HG02852 (cell line): ENCODE measurements around the gene GOLPH3.
"Not testable (repeated sequence)": the region's sequence is repeated elsewhere in the genome, so short reads cannot be mapped to it uniquely, and the experiment has no call there.

Source experiments
- ATAC-seq: cut with Tn5 transposase; IDR thresholded peaks from one replicate; pipeline ENCODE4 v1.9.1; 2021; ENCODE audit warnings: mild to moderate bottlenecking, moderate library complexity; ENCODE audit not compliant: unreplicated experiment

GOLPH3 gene

DNA sequence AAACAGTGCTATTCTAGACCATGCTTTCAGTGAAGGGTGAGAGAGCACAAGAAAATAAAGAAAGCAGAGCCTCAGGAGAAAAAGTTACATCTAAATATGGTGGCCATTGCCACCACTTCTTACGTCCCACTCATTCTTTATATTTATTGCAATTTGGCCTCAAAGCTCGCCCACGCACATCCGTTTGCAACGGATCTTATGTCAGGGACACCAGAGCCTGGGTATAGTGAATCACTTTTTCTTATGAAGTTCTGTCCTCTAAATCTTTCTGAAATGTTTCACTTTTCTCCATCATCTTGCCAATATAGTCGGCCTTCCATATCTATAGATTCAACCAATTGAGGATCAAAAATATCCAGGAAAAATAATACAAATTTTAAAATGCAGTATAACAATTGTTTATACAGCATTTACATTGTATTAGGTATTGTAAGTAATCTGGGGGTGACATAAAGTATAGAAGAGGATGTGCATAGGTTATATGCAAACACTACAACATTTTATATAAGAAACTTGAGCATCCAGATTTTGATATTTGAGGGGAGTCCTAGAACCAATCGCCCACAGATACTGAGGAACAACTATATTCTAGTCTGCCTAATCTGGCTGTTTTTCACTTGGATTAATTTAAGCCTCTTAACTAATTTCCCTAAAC lies 35.2 kb downstream of the GOLPH3 start:
- no peak for ATAC-seq

DNA sequence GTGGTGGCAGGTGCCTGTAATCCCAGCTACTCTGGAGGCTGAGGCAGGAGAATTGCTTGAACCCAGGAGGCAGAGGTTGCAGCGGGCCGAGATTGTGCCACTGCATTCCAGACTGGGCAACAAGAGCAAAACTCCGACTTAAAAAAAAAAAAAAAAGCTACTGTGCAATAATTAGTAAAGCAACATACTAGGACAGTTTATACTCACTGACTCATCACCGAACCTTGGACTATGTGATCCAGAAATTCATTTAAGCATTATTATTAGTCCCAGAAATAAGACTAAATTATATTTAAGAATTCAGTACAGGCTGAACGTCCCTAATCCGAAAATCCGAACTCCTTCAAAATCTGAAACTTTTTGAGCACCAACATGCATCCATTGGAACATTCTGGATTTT lies 37.8 kb downstream of the GOLPH3 start:
- no peak for ATAC-seq

DNA sequence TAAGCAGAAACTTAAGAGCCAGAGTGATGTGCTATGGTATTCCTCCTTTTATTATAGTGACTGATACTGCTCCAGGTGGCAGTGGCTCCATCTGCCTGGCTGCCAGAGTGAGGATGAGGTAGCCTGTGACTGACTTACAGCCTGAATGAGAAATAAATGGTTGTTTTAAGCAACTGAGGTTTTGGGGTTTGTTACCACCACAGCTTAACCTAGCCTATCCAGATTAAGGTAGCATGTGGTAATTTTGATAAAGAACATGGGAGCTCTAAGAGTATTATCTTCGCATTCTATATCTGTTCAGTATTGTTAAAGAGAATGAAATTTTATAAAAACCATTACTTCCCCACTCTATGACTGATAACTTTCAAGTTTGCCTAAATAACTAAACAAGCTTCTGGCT lies 39.0 kb downstream of the GOLPH3 start:
- ATAC-seq, result no peak

DNA sequence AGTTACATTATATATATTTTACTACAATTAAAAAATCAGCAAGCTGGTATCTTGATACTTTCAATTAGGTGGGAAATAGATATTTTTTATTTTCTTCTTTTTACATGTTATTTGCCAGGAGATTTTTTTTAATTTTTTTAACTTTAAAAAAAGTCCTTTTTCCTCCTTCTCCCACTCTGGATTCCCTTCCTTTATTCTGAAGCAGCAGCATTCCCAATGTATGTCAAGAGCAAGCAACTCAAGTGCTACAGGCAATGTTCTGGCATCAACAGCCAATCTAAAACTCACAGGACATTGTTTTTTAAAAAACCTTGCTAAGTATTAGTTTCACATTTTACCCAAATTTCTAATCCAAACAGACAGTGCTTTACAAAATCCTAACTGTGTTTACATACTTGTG lies 41.4 kb downstream of the GOLPH3 start:
- ATAC-seq, result no peak

DNA sequence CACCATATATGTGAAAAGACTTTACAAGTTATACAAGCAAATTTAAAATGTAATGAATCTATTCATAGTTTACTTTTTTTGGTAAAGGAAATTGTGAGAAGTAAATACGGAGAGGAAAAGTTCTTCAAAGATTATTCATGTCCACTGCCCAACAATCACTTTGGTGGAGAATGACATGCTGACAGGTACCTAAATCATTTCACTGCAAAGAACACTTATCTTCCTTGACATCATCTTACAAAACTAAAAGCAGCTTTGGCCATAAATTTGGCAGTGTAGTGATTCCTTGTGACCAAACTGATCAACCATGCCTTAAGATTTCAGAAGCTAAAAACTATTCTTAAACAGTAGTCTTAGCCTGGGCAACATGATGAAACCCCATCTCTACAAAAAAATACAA lies 42.5 kb downstream of the GOLPH3 start:
- ATAC-seq, result no peak

DNA sequence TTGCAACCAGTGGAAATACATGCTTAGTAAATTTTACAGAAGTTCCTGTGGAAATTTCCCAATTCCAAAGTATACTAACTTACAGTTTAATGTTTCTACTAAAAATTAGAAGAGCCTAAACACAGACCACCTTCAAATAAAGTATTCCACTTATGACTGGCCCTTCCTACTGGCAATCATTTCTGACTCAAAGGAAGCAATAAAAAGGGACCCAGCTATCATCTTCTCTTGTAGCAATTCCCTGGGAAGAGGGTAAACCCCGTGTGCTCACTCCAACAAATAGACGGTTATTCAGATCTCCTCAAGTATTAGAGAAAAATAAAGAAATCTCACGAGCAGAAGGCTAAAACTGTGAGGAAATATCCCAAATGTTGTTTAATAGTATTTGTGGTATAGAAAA lies 43.3 kb downstream of the GOLPH3 start:
- ATAC-seq, result no peak

DNA sequence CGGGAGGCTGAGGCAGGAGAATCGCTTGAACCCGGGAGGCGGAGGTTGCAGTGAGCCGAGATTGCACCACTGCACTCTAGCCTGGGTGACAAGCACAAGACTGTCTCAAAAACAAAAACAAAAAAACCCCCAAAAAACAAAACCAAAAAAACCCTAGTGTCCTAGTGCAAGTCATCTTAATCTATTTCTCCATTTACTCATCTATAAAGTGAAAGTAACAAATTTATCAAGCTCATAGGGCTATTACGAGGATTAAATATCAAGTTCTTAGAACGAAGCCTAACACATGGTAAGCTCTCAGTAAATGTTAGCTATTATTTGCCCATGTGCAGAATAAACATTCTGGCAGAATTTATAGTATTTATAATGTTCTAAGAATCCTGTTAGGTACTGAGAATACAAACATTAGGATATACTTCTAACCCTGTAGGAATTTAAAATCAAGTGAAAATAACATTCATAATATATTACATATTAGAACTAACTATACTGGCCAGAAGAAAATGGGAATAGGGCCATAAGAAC lies 45.0 kb downstream of the GOLPH3 start:
- no peak for ATAC-seq

DNA sequence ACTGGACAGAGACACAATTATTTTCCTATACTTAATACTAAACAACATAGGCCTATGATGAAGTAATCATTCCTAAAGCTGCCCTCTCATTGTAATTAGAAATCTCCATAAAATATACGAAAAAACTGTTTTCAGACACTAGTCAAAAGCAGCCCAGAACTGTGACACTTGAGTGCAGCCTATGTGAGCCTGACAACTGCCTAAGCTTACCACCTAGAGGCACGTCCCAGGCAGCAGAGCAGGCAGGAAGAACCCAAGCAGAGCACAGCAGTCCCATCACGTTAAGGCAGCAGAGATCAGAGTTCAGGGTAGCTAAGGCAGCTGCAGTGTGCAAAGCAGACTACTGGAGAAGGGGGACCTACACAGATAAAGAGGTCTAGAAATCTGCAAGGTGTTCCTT lies 46.4 kb downstream of the GOLPH3 start:
- no peak for ATAC-seq

DNA sequence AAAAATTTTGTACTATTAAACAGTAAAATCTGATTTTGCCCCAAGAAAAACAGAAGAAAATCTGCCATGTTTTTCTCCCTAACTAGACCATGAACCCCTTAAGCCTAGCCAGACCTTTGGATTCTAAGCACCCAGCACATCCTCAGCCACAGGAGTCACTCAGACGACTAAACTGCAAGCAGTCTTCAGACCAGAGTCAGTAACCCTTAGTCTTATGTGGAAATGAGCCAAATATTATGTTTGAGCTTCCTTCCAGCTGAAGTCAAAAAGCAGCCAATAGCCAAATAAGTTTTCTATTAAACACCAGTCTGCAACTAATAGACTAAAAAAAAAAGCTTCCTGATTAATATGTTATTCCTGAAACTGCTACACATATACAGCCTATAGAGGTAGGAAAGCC lies 47.4 kb downstream of the GOLPH3 start:
- no peak for ATAC-seq

DNA sequence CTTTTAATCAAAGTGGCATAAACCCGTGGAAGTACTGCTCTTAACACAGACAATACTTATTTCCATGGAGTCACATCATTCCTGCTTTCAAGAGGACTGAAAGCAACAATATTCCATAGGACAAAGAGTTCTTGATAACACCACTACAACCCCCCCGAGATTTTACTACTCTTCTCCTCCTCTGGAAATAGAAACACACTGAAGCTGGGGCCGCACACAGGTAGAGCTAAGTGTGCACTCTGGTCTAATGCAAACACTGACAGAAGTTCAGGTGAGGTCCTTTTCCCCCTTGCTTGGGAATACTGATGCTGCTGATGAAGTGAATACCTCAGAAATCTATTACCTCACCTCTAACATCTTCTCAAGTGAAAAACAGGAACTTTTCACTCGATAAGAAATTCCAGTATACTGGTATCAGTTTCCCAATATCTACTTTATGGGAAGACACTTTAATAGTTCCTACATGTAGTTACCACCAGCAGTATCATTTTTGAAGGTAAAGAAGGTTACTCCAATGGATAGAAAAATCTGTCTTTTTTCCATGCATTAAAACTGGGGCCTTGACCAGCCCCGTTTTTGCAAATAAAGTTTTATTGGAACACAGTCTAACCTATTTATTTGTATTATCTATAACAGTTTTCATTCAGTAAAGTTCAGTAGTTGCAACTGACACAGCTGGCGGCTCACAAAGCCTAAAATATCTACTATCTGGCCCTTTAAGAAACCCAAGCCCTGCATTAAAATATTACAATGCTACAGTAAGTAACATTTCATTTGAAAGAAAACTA lies 50.0 kb downstream of the GOLPH3 start:
- ATAC-seq, result no peak

DNA sequence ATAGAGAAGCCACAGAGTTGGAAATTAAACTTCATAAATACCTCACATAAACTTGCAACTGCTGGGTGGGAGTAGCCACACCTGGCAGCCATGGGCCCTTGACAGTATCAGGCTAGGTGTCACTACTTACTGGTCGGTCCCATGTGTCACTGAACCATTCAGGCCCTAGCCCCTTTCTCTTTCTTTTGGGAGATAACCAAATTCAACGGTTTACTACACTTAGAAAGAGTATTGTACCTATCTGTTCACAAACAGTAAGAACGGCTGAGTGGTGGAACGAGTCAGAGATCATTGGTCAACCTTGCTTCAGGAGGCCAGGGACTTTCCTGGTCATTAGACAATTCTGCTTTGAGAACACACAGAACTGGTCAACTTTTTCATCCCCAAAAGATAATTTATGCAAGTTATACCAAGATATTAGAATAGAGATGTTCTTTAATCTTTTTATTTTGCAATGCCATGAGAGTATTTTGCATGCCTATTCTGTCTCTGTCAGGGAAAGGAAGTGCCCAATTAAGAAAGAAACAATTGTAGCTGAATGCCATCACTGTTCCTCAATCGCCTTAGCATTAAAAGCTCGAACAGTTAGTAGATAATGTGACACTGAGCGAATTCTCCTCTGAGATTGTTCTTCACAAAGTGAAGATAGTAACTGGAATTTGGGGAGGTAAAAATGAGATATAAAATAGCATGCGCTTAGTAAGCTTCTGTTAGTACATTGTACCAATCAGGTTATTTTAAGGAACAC lies 50.9 kb downstream of the GOLPH3 start:
- no peak for ATAC-seq

DNA sequence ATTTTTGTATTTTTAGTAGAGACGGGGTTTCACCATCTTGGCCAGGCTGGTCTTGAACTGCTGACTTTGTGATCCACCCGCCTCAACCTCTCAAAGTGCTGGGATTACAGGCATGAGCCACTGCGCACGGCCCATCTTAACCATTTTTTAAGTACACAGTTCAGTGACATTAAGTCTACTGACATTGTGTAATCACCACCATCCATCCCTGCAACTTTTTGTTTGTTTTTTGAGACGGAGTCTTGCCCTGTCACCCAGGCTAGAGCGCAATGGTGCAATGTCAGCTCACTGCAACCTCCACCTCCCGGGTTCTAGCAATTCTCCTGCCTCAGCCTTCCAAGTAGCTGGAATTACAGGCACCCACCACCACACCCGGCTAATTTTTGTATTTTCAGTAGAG lies 55.2 kb downstream of the GOLPH3 start:
- not testable (repeated sequence) for ATAC-seq

DNA sequence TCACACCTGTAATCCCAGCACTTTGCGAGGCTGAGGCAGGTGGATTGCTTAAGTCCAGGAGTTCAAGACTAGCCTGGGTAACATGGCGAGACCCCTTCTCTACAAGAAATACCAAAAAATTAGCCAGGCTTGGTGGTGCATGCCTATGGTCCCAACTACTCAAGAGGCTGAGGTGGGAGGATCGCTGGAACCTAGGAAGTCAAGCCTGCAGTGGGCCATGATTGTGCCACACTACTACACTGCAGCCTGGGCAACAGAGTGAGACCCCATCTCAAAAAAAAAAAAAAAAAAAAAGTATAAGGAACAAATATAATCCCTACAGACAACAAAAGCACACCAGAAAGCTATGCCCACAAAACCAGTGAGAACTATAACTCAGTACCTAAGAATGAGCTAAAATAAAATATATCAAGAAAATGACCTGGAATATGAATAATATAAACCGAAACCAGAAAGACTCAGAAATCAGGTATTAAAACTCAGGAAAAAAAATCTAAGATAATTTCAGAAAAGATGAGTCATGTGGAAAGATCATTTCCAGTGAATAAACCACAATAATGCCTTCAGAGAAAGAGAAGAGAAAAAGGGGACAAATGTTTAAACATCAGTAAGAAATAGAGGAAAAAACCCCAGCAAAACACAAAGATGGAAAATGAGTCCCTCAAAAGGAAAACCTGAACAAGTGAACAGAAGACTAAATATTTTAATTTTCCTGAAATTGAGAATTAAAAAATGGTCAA lies 57.4 kb downstream of the GOLPH3 start:
- no peak for ATAC-seq

DNA sequence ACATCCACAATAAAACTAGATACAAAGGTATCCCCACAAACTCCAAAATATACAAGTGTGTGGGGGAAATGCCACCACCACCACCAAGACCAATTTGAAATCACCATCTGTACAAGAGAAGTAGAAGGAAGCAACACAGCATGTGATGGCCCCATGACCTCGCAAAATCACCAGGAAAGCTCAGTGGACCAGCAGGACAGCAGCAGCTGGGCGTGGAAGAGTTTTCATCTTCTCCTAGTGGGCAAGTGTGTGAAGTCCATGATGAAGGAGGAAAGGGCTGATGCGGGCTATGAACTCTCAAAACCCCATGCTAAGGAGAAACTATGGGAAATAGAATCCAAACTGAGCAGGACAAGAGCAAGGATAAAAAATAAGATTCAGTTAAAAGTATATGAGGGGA lies 58.1 kb downstream of the GOLPH3 start:
- ATAC-seq, result no peak

DNA sequence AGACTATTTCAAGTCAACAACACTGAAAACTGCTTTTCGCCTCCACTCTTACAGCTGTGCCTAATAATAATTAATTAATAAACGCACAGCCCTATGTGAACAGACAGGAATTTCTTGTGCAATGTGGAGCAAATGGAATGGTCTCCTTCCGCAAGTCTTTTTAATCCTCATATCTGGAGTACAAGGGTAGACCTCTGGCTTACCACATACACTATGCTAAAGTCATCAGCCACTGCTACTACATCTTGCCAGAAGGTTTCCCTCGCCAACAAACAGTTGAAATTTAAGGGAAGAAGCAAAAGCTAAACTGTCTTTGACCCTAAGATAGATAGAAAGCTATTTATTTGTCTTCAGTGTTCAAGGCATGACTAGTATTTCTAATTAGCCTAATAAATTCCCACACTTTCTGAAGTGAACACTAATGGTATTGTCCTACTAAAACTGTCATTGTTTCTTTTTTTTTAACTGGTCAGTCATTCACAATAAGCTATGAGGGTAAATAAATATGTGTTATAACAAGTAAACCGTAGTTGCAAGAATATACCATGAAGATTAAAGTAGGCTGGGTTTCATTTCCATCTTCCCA lies 63.9 kb downstream of the GOLPH3 start:
- no peak for ATAC-seq

DNA sequence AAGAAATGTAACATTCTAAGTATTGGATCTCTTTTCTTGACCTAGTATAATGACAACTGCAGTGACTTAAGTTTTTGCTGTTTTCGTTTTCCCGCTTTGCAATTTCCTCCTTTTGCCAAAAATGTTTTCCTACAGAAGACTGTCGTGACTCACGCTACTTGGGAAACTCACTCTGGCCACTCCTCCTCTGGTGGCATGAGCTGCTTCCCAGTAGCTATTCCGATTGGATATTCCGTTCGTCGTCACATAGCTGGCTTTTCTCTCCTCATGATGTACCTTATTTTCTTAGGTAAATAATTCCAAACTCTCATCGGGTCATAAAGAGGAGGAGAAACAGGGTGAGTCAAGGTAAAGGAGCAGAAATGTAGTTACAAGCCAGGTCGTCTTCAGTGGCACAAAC lies 64.9 kb downstream of the GOLPH3 start:
- no peak for ATAC-seq

DNA sequence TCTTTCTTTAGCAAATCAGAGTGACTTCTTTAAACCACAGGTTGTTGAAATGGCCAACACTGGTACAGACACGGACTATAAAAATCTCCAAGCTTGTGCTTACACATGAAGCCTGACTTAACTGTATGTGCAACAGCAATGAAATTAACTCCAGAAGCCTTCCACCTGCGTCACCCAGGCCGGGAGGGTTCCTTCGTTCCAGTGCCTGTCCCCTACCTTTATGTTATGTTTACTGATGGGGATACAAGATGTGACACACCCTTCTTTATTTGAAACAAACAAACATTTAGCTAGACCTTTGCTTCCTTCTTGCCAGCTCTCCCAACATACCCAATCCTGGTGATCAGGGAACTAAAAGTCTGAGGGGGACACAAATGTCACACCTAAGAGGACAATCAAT lies 66.0 kb downstream of the GOLPH3 start:
- no peak for ATAC-seq

DNA sequence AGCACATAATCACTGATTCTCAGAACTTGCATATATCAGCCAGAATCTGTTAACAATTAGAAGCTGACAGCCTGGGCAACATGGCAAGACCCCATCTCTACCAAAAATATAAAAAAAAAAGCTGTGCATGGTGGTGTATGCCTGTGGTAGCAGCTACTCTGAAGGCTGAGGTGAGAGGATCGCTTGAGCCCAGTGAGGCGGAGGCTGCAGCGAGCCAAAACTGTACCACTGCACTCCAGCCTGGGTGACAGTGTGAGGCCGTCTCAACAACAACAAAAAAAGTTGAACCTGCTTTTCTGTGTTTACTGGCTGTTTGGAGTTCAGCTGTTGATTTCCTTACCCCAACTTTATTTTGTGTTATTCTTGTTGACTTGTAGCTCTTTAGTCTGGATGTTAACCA lies 66.8 kb downstream of the GOLPH3 start:
- no peak for ATAC-seq

DNA sequence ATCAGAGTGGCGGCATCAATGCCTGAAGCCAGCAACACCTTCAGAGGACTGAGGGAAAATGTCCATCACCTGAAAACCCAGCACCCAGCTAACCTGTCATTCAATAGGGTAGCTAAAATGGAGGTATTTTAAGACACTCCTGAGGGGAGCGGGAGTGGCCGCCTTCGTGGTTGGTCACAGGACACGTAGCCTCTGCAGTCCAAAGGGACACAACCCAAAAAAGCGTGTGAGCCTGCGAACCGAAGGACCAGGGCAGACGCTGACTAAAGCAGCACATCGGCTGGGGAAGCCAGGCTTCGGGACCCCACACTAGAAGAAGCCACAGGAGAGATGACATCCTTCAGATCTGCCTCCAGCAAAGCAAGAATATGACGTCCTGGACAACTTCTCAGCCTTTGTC lies 70.6 kb downstream of the GOLPH3 start:
- no peak for ATAC-seq

DNA sequence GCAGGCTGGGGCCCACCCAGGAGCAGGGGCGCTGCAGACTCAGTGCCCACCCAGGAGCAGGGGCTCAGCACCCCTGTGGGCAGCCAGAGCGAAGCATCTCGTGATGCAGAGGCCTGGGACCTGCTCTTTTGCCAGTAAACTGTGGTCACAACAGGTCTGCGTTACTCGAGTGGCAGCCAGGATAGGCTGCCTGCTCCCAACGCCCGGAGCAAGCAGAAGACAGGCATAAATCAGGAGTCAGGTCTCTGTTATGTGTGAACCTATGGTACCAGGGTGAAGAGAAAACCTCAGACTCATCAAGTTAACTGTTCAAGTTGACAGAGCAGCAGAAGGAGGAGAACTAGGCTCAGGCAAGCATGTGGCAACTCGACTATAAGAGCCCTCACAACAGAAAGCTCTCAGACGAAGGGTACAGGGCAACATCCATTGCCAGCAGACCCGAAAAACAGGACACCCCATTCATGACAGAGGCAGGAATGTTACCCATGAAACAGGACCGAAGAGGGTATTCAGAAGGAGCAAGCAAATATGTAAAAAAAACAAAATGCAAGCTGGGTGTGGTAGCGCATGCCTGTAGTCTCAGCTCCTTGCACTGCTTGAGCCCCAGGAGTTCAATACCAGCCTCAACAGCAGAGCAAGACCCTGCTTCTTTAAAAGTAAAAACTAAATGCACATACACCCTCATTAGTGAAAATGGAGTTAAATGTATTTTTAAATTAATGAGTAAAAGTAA lies 71.7 kb downstream of the GOLPH3 start:
- no peak for ATAC-seq
